ENCODE results near the gene ITGA11. TPM values are rescaled to one million over a fixed set of nuclear protein-coding genes. Genes with fewer than 3 reads are reported as not detected.

ITGA11 gene
- total RNA-seq, 1 experiment from 2014 or later = 0.70 TPM

- DNase-seq = no peak
- Histone ChIP-seq H3K9me3 (ENCODE audit: insufficient read depth, low read depth) (no peaks in the 10 kb centered on the region), H3K79me2 (ENCODE audit: low read depth) (no peaks in the 10 kb centered on the region), H3K4me3 (no peak overlapping the region), H3K27me3 (ENCODE audit: insufficient read depth, low read depth) (no peaks in the 10 kb centered on the region), H3K4me1 (replicated peaks; ENCODE audit: insufficient read depth) (no peaks in the 10 kb centered on the region), H3K9me2 (ENCODE audit: insufficient read depth) (no peaks in the 10 kb centered on the region), H3K36me3 (ENCODE audit: low read depth) (no peaks in the 10 kb centered on the region), H3K27ac (no peak overlapping the region), H2AFZ (no peak overlapping the region), H3F3A (ENCODE audit: insufficient read depth, low read depth) (no peaks in the 10 kb centered on the region), H3K4me2 (no peak overlapping the region), H4K20me1 (ENCODE audit: insufficient read depth) (no peaks in the 10 kb centered on the region)
- CTCF ChIA-PET = no interaction called here
- POLR2A ChIA-PET (ENCODE audit: unreplicated experiment) = no interaction called here
- no TSS peak for BruUV-seq (replicated peaks)
- intact Hi-C loops (cut with micrococcal nuclease; ENCODE audit: unreplicated experiment) = no loop called here
- TF ChIP-seq EZH2 (IDR thresholded peaks at IDR 0.05; ENCODE audit: low read depth) (no peak), CTCF (conservative IDR thresholded peaks at IDR 0.05) (no peak)
Measured at GRCh38 chr15:68249058-68249713, 182.8 kb downstream of the ITGA11 start.

Other genes starting within 250 kb of the ITGA11 start
- gene CALML4, start 226.8 kb downstream of the ITGA11 start, total RNA-seq (2021) = 10.9 and 12.6 TPM in 2 replicates
- 38.5 and 48.7 TPM in 2 replicates for gene CLN6, start 202.4 kb downstream of the ITGA11 start, total RNA-seq (2021)
- gene FEM1B, start 154.4 kb downstream of the ITGA11 start, total RNA-seq (2021) = 26.3 and 31.6 TPM in 2 replicates
- 0.53 and 0.59 TPM in 2 replicates for gene CORO2B, start 146.8 kb upstream of the ITGA11 start, total RNA-seq (2021)

All from PC-9 (cell line).